ENCODE data around the gene DAP.
A peak's percentile ranks its signal among the peaks of the same experiment; 100 is the strongest.

DAP gene

DNA sequence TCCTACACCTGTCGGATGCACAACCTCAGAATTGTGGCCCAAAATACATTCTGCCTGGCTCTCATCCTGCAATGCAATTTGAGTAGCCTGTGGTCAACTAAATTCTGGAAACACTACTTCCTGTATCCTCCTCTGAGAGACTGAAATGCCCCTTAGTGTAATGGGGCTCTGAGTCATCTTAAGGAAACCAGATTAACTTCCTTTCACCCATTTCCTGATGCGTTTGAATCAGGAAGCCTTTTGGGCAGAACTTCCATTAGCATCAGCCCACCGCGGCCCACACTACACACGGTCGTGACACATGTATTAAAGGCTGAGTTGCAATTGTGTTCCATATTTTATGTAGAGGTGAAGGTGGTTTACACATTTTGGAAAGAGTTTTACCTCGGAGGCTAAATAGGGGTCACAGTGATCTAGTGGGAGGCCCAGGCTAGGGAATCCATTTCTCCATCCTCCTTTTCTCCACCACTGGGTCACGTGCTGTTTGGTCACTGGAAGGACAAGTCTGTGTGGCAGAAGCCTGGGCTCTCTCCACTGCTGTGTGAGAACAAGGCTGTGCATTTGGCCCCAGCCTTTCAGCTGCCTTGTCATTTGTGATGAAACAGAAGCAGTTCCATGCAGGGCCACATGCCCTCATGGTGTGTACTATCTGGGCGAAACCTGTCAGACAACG is 55.9 kb downstream of the DAP start:
- Mint-ChIP-seq H3K27ac (no peak overlapping the region), H3K36me3 (ENCODE audit: low read depth) (no peaks in the 10 kb centered on the region), H3K4me1 (no peaks in the 10 kb centered on the region), H3K27me3 (ENCODE audit: low read depth) (no peaks in the 10 kb centered on the region), H3K4me3 (no peak overlapping the region), H3K9me3 (no peaks in the 10 kb centered on the region)
- TF ChIP-seq, protein P1, sequence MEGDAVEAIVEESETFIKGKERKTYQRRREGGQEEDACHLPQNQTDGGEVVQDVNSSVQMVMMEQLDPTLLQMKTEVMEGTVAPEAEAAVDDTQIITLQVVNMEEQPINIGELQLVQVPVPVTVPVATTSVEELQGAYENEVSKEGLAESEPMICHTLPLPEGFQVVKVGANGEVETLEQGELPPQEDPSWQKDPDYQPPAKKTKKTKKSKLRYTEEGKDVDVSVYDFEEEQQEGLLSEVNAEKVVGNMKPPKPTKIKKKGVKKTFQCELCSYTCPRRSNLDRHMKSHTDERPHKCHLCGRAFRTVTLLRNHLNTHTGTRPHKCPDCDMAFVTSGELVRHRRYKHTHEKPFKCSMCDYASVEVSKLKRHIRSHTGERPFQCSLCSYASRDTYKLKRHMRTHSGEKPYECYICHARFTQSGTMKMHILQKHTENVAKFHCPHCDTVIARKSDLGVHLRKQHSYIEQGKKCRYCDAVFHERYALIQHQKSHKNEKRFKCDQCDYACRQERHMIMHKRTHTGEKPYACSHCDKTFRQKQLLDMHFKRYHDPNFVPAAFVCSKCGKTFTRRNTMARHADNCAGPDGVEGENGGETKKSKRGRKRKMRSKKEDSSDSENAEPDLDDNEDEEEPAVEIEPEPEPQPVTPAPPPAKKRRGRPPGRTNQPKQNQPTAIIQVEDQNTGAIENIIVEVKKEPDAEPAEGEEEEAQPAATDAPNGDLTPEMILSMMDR (IDR thresholded peaks at IDR 0.05; ENCODE audit: unreplicated experiment in 3 of 3), result no peak

DNA sequence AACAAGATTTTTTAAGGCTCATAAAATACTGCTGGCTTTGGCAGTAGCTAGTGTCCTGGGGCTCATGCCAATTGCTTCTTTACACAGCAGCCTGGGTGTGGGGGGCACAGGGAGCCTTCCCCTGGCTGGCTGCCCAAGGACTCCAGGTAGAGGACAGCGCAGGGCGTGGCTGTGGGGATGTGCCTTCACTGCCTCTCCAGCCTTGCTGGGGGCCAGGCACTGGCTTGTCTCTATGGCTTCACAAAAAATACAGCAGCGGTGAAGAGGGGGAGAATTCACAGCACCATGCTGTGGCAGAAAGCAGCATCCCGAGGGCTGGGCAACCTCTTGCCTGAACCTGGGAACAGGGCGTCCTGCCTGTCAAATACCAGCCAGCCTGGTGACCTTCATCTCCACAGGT is 57.4 kb downstream of the DAP start:
- no peaks in the 10 kb centered on the region for H3K27me3 Mint-ChIP-seq (ENCODE audit: low read depth)
- H3K4me1 Mint-ChIP-seq, result no peaks in the 10 kb centered on the region
- no peak overlapping the region for H3K27ac Mint-ChIP-seq
- no peaks in the 10 kb centered on the region for H3K9me3 Mint-ChIP-seq
- TF ChIP-seq, protein P1 (IDR thresholded peaks at IDR 0.05; ENCODE audit: unreplicated experiment in 3 of 3), result no peak
- no peak overlapping the region for H3K4me3 Mint-ChIP-seq
- H3K36me3 Mint-ChIP-seq (ENCODE audit: low read depth), result no peaks in the 10 kb centered on the region

DNA sequence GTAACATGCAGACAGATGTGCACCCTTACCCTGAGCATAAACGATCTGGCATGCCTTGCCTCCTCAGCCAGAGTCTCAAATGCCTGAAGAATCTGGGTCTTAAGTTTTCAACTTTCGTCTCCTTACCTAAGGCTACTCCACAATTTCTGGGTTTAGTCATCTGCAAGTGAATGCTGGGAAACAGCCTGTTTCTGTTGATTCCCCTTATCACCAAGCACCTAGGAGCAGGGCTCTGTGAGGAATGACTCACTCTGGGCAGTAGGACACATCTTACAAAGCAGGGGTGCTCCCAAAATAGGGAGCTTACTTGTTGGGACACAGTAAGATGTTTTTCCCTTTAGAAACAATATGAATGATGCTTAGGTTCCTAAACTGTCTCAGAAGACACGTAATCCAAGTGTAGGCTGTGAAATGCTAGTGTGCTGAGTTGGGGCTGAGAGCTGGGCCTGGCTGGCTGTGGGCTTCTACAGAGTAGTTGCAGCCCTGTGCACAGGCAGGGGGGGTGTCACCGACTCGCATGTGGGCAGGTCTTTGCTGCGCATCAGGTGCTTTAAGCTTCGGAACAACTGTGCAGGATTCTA is 58.0 kb downstream of the DAP start:
- no peaks in the 10 kb centered on the region for H3K36me3 Mint-ChIP-seq (ENCODE audit: low read depth)
- H3K27ac Mint-ChIP-seq, result no peak overlapping the region
- H3K27me3 Mint-ChIP-seq (ENCODE audit: low read depth), result no peaks in the 10 kb centered on the region
- H3K4me1 Mint-ChIP-seq, result no peaks in the 10 kb centered on the region
- no peak overlapping the region for H3K4me3 Mint-ChIP-seq
- TF ChIP-seq, protein P1 (IDR thresholded peaks at IDR 0.05; ENCODE audit: unreplicated experiment in 3 of 3), result no peak
- H3K9me3 Mint-ChIP-seq, result no peaks in the 10 kb centered on the region

DNA sequence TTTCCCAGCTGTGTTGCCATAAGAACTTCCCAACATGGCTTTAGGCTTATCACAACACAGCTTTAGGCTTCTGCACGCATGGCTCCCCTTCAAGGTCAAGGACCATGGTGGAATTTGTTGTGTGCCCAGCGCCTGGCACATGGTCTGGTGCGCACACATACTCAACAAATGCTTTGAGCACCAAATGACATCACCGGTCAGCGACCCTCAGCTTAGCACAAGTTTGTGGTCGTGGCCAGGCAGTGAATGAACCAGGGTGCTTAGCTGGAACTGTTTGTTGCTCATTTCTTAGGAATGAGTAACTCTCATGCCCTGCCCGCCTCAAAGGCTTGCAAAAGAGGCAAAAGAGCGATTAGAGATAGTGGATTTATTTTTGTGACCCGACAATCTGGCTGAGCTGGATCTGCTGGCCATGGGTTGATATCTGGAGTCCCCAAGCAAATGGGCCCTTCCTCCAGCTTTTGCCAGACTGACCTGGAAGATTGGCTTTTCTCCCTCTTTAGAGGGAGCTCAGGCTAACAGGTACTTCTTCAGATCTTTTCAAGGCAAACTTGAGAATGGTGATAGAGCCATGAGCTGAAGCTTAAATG is 58.9 kb downstream of the DAP start:
- TF ChIP-seq, protein P1 (IDR thresholded peaks at IDR 0.05; ENCODE audit: unreplicated experiment in 3 of 3), result no peak
- H3K9me3 Mint-ChIP-seq, result no peaks in the 10 kb centered on the region
- no peaks in the 10 kb centered on the region for H3K36me3 Mint-ChIP-seq (ENCODE audit: low read depth)

DNA sequence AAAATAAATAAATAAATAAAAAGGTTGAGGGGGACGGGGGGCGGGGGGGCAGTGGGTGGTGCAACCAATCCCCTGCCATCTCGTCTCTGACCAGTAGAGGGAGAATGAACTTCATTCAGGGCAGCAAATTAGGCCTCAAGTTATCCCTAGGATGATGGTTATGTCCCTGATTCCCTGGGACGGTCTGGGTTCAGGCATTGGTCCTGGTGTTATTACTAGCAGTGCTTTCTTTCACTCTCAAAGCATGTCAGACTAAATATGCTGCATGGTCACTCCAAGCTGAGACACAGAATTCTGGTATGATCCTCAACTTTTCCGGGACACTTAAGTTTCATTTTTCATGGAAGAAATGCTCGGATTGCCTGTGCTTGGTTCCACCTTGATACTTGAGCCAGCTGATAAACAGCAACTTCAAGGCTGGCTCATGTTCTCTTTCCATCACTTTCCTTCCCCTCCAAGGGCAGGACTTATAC is 59.4 kb downstream of the DAP start:
- Mint-ChIP-seq H3K4me1 (no peaks in the 10 kb centered on the region), H3K27me3 (ENCODE audit: low read depth) (no peaks in the 10 kb centered on the region), H3K9me3 (no peaks in the 10 kb centered on the region), H3K27ac (no peak overlapping the region), H3K36me3 (ENCODE audit: low read depth) (no peaks in the 10 kb centered on the region), H3K4me3 (no peak overlapping the region)
- TF ChIP-seq, protein P1 (IDR thresholded peaks at IDR 0.05; ENCODE audit: unreplicated experiment in 3 of 3), result peak; percentile 49 to 75 (median 66)

More for the DNA sequence above, 58.9 kb downstream of the DAP start:
- no peaks in the 10 kb centered on the region for H3K27me3 Mint-ChIP-seq (ENCODE audit: low read depth)
- H3K27ac Mint-ChIP-seq, result no peak overlapping the region
- no peaks in the 10 kb centered on the region for H3K4me1 Mint-ChIP-seq
- H3K4me3 Mint-ChIP-seq, result no peak overlapping the region
